NCI-H2107 (cell line): ENCODE data around the gene FAM221B.

Experiments used
- DNase-seq: peaks from one replicate; lab custom pipeline; 2025; lab: John Stamatoyannopoulos, UW

Gene FAM221B

DNA sequence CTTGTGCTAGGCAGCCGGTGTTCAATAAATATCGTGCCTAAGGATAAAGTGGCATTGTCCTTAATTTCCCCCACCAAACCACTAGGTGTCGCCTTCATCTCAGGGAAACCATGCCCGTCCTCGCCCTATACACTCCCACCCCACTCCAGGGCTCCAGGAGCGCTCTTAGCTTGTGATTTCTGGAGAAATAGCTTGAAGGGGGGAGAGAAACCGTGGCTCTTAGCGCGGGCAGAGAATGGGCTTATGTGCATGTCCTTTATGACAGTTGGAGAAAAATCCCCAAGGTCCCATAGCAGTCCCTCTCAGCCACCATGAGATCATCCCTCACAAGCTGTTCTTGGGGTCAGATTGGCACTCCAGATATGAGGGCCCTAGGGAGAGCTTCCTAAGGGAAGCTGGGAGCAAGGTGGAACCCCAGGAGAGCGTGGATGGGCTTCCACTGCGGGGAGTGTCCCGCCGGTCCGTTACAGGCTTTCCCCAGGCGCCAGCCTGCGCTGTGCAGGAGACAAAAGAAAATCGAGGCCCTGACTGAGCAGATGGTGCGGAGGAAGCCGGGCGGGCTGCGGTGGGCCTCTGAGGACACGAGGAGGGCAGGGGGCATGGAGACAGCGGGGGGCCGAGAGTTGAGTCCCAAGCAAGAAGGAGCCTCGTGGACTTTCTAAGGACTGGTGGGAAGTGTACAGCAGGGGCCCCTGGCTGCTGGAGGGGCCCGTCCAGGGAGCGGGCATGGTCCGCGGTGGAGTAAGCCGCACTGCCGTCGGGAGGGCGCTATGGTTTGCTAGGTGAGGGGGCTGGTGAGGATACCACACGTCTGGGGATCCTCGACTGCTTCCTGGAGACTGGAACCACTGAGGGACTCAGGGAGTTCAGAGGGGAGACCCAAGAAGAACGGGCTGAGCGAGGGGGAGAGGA, 37.9 kb downstream of the FAM221B start:
- DNase-seq, result peak; percentile 53

DNA sequence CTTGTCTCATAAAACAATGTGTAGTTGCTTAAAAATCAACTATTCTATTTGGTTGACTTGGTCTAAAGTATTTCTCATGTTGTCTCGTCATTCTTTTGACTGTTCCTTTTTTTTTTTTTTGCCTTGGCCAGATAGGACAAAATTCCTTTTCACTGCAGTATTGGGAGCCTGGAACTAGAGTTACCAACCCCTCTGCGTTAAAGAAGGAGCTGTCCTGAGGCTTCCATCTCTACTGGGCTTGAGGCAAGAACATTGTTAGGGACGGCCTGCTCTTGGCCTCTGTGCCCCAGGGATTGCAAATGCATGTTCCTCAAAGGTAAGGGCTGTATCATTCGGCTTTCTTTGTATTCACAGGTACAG, 38.5 kb downstream of the FAM221B start:
- DNase-seq, result no peak

DNA sequence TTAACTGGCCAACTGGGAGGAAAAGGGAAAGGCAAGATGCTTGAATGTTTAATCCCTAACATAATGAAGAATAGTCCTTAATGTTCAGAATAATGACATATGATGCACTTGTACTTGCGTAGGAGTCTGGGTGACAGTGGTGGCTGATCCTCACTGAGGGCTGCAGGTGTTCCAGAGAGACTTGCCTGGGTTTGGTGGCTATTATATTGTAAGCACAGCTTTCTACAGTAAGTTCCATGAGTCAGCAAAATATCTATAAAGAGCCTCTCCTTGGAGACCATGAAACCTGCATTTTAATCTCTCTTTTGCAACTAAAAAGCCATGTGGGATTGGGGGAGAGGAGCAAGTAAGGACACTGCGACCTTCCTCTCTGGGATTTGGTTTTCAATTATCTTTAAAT, 39.0 kb downstream of the FAM221B start:
- DNase-seq, result no peak

DNA sequence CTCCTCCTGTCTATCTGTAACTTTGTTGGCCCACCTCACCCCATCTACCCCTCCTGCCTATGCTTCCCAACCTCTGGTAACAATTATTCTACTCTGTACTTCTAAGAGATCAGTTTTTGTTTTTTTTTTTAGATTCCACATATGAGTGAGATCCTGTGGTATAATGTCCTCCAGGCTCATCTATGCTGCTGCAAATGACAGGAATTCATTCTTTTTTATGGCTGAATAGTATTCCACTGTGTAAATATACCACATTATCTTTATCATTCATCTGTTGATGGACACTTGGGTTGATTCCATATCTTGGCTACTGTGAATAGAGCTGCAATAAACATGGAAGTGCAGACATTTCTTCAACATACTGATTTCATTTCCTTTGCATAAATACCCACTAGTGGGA, 45.1 kb downstream of the FAM221B start:
- no peak for DNase-seq

DNA sequence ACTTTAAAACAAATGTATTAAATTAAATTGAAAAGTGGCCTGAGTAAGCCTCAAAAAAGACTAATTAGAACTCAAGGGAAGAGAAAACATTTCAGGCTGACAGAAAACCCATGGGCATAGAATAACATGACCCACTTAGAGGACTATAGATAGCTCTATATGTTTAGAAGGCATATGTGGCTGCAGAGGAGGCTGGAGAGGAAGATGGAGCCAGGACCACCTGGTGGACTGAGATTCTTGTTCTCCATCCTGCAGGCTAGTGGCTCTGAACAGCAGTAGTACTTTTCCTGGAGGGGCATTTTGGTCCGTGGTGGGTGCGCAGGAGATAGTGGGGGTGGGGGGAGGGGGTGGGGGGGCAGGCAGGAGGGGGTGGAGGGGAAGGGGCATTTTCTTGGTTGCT, 47.5 kb downstream of the FAM221B start:
- DNase-seq, result no peak

DNA sequence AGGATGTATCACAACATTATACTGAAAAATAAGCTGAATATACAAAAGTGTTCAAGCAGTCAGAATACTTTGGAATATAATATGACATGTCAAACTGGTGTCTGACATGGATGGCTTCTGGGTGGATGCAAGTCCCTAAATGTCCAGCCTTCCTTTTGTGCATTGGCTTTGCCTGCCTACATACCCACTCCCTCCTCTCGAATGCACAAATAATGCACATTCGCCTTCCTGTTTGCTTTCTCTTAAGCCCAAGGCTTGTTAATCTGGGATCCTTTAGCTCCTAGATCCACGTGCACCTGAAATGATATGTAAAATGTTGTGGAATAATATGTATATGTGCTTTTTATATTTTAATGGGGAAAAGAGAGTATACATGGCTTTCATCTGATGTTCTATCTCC, 50.0 kb downstream of the FAM221B start:
- no peak for DNase-seq

DNA sequence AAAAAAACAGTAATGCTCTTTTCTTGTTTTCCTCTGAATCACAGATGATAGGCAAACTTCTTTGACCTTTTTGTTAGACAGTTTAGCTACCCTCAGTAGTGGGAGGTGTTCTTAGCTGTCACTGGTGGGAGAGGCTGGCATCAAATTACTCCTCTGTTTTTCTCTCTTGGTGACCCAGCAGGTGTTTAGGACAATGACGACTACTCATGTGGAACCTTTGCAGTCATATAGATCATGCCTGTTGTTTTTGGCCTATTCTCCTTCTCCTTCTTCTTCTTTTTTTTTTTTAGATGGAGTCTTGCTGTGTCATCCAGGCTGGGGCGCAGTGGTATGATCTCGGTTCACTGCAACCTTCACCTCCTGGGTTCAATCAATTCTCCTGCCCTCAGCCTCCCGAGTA, 52.5 kb downstream of the FAM221B start:
- DNase-seq, result peak; percentile 83

DNA sequence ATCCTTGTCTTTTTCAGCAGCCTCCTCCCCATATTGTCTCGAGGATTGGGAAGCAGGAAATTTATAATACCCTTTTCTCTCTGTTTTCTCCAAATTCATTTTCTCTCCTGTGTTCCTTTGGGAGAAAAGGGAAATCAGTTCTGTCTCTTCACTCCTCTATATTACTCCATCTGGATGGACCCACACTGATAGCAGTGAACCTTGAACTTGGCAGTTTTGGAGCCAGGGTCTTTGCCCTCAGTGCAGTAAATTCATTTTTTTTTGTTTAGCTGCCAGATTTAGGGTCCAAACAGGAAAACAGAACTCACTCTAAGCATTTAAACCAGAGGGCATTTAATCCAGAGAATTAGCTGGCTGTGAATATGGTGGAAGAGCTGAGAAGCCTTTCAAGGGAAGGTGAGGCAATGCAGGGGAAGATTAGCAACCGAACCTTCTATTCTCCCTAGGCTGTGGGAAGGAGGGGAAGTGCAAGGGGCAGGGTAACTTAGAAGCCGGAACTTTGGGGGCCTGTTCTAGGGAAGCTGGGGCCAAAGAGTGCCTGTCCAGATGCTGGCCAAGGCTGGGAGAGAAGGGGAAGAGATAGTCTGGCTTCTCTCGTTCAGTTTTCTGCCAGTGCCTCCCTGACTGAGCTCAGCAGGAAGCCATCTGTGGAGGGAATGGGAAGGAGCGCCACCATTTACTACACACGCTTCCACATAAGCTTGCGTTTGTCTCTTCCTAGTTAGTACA, 53.5 kb downstream of the FAM221B start:
- no peak for DNase-seq

DNA sequence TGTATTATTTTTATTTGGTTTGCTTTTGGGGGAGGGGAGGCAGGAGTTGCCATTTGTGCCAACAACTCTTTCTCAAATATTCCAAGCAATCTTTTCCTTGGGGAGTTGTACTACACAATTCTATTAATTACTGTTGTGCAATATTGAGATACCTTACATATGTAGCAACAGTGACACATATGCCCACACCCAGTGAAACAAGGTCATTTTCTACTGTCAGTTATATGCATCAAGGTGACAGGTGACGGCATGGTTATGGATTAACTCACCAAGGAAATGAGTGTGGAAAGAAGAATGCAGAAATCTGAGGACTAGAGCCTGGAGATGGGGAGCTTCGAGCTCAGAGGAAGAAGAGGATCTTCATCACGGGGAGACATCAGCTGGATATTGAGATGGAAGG, 56.6 kb downstream of the FAM221B start:
- no peak for DNase-seq

DNA sequence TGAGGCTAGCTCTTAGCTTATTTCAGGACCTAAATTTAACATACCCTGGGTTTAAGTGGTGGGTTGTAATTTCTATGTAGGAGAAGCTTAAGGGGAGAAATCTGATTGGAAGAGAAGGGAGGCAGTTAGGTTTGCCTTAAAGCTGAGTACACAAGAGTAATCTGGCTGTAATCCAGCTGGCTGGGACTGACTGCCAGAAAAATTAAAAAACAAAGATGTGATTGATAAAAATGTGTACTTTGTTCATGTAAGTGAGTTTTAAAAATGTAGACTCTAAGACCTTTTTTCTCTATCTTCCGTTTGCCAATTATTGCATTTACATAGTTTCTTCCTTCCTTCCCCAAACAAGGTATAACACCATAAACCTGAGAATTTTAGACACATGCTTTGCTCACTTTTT, 57.0 kb downstream of the FAM221B start:
- DNase-seq, result no peak

DNA sequence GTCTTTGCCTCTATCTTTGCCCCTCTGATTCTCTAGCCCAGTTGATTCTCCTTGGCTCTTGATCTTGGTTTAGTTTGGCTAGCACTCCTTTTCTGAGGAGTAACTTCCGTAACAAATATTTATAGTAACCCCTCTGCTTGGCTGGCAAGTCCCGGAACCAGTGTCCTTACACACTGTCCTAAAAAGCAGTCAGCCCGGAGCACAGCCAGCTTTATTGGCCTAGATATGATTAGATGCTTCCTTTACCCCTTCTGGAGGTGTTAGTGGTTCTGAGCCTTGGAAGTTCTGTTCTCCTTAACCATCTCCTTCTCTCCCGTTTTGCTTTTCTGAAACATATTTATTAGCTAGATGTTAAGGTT, 57.5 kb downstream of the FAM221B start:
- no peak for DNase-seq

DNA sequence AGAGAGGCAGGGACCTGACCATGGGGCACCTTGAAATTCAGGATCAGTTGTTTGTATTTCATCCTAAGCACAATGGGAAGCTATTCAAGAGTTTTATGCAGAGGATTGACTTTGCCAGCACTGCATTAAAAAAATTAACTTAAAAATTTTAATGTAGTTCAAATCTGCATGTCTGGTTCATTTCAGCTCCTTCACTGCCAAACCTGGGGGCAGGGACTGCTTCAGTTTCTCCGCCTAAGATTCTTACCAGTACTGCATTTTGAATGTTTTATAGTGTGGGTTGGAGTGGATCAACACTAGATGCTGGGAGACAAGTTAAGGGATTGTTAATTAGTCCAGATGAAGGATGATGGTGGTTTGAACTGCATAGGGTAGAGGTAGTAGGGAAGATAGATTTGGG, 58.8 kb downstream of the FAM221B start:
- no peak for DNase-seq

DNA sequence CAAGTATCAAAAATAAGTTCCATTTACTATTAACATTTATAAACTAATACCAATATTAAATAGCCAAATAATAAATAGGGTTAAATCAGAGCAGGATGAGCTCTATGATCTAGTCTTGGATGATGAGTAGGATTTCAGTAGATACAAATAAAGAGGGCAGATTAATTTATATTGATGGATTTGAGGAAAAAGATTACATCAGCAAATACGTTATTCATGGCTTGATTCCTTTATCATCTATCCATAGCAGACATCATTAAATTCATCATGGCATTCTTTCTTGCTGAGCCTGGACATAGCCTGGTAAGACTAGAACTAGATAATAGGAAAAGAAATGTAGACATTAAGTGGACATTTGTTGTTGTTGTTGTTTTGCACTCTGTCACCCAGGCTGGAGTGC, 61.1 kb downstream of the FAM221B start:
- no peak for DNase-seq

DNA sequence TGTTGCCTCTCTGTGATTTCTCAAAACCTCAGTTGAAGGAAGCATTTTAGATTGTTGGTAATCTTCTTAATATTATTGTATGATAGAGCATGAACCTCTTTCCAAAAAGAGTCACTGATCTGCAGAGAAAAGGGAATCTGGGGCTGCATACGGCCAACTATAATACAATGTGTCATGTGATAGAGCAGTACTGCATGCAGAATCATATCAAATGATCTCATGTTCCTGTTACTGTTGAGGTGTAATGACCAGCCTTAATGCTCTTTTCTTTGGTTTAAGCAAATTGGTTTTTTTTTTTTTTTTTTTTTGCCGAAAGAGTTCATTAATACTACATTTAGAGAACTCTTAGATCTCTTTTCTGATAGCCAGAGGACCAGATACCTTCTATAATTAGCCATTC, 61.5 kb downstream of the FAM221B start:
- no peak for DNase-seq
